Heart left ventricle (tissue), 13 donors: ENCODE measurements around the gene RNF13.

Source experiments
- CTCF ChIP-seq, 12 donors: fragments of 200-600 bp; sonication (generic) in 4 of 12; IDR thresholded peaks; one replicate each; pipeline versions ENCODE4 v1.5.0 to v1.8.0; 2018 to 2022; ENCODE audit warnings: antibody characterized with exemption in 12 of 12, mild to moderate bottlenecking in 5 of 12
- POLR2A ChIP-seq, 2 donors: fragments of 450-650 bp; IDR thresholded peaks; one replicate each; pipeline ENCODE4 v1.6.1; 2017; ENCODE audit warnings: antibody characterized with exemption in 2 of 2, mild to moderate bottlenecking in 2 of 2, moderate library complexity in 2 of 2
- donor health status: ischemic (EF 13 %, LVEDD 7.1; RV severe dilation, severe dysfunction).
- donor health status: DM: no; HTN: yes; CAD: no.
- donor health status: DM: no; HTN: no; CAD: no.
- donor health status: ischemic (EF 25% LVEDD 6.9; RV normal size, moderate dysfunction).
- donor health status: ischemic (EF 25% LVEDD 5.7; RV mildly dilated, moderate dysfunction).
- donor health status: ischemic (EF 35%, LVEDD 5.7; RV mildly dilated, moderate dysfunction).
- donor health status: nonischemic (EF 11% LVEDD 7.7; RV severe dilation, severe dysfunction).
- donor health status: DM: yes; HTN: yes; CAD: no.
- donor health status: PGD.
- donor health status: ischemic (EF 29% LVEDD 5.4; RV normal size, mild dysfunction).
- donor health status: nonischemic (EF 23%, LVEDD 6.1; RV moderate dilation, normal function).

- TF ChIP-seq CTCF (IDR thresholded peaks at IDR 0.05): no peak
- TF ChIP-seq POLR2A (IDR thresholded peaks at IDR 0.05): no peak
Observed at GRCh38 chr3:149933858-149934257, 120.8 kb downstream of the RNF13 start.
